ENCODE measurements around the gene DCTN1. TPM values are rescaled to one million over a fixed set of nuclear protein-coding genes. Genes with fewer than 3 reads are reported as not detected.

Gene DCTN1
- total RNA-seq, 4 donors from 2014 or later: 109 to 134 (median 122) TPM

GRCh38 chr2:74364533-74365505, 15.3 kb downstream of the DCTN1 start:
- Histone ChIP-seq H3K4me1 (no peaks in the 10 kb centered on the region), H3K27me3 (no peaks in the 10 kb centered on the region), H3K27ac (no peak overlapping the region), H3K4me3 (no peak overlapping the region), H3K9me3 (no peaks in the 10 kb centered on the region), H3K36me3 (peaks cover 0 to 93% (median 41%) of the 10 kb centered on the region in 4 donors)
- no peak for TF ChIP-seq POLR2A (IDR thresholded peaks at IDR 0.05)
- no peak for TF ChIP-seq EP300 (IDR thresholded peaks at IDR 0.05; ENCODE audit: low read depth)
- TF ChIP-seq CTCF (IDR thresholded peaks at IDR 0.05): no peak
- TF ChIP-seq POLR2AphosphoS5 (IDR thresholded peaks at IDR 0.05): no peak
- 81 to 86% methylated on average over 1 to 8 of the region's 8 CpGs for WGBS, 2 donors (ENCODE audit: low coverage in 1 of 2)
- no peak for DNase-seq
- in situ Hi-C loops (cut with MboI; ENCODE audit: low pct_ligation_motif_present in 1 of 4, low pct_unique_long_range_greater_than_20kb in 1 of 4, low sequenced_read_pairs in 3 of 4): no loop called here
- intact Hi-C loops (cut with DNase I; ENCODE audit: low total_unique reads): no loop called here

DNA sequence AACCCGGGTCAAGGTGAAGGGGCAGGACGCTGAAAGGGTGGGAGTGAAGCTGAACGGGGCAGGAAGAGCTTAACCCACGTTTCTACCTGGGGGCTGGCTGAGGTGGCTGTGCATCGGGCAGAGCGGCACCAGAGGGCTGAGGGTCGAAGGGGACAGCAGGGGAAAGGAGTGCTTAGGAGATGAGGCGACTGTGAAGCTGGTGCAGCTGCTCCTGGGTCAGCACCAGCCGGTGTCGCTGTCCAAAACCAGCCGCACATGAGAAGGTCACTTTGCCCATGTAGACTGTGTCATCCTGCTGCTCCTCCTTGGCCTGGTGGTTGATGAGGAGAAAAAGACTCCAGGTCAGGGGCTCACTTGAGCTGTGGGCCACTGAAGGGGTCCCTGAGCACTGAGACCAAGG, 18.8 kb downstream of the DCTN1 start:
- Histone ChIP-seq H3K4me3 (no peak overlapping the region), H3K9me3 (no peaks in the 10 kb centered on the region), H3K27ac (no peak overlapping the region), H3K36me3 (peaks cover 0 to 62% (median 30%) of the 10 kb centered on the region in 4 donors), H3K27me3 (no peaks in the 10 kb centered on the region), H3K4me1 (no peaks in the 10 kb centered on the region)
- intact Hi-C loops (cut with DNase I; ENCODE audit: low total_unique reads) (no loop called here), in situ Hi-C loops (cut with MboI; ENCODE audit: low pct_ligation_motif_present in 1 of 4, low pct_unique_long_range_greater_than_20kb in 1 of 4, low sequenced_read_pairs in 3 of 4) (no loop called here)
- DNase-seq: no peak
- no peak for TF ChIP-seq POLR2A (IDR thresholded peaks at IDR 0.05)
- TF ChIP-seq EP300 (IDR thresholded peaks at IDR 0.05; ENCODE audit: low read depth): no peak
- TF ChIP-seq CTCF (IDR thresholded peaks at IDR 0.05): no peak
- 91% methylated on average over 11 of the region's 11 CpGs; no CpG with 5 or more reads in 1 of the 2 donors for WGBS, 2 donors (ENCODE audit: low coverage in 1 of 2)

GRCh38 chr2:74357627-74358026, 22.5 kb downstream of the DCTN1 start:
- DNase-seq: no peak
- Histone ChIP-seq H3K36me3 (peaks cover 0 to 27% (median 13%) of the 10 kb centered on the region in 4 donors), H3K27me3 (no peaks in the 10 kb centered on the region), H3K4me1 (no peaks in the 10 kb centered on the region), H3K9me3 (no peaks in the 10 kb centered on the region), H3K27ac (no peak overlapping the region), H3K4me3 (no peak overlapping the region)
- intact Hi-C loops (cut with DNase I; ENCODE audit: low total_unique reads): no loop called here
- in situ Hi-C loops (cut with MboI; ENCODE audit: low pct_ligation_motif_present in 1 of 4, low pct_unique_long_range_greater_than_20kb in 1 of 4, low sequenced_read_pairs in 3 of 4): no loop called here
- no peak for TF ChIP-seq EP300 (IDR thresholded peaks at IDR 0.05; ENCODE audit: low read depth)
- TF ChIP-seq POLR2AphosphoS5 (IDR thresholded peaks at IDR 0.05): no peak

- intact Hi-C loops (cut with DNase I; ENCODE audit: low total_unique reads): no loop called here
- Histone ChIP-seq H3K27me3 (no peaks in the 10 kb centered on the region), H3K4me3 (no peak overlapping the region), H3K36me3 (no peaks in the 10 kb centered on the region), H3K9me3 (no peaks in the 10 kb centered on the region), H3K27ac (no peak overlapping the region), H3K4me1 (no peaks in the 10 kb centered on the region)
- no peak for DNase-seq
- in situ Hi-C loops (cut with MboI; ENCODE audit: low pct_ligation_motif_present in 1 of 4, low pct_unique_long_range_greater_than_20kb in 1 of 4, low sequenced_read_pairs in 3 of 4): loop anchor here in 1 of 4 donors (25.0 kb wide), 1 partner anchor 538 kb away; no protein-coding TSS in a partner anchor
- TF ChIP-seq CTCF (IDR thresholded peaks at IDR 0.05) (no peak), POLR2A (IDR thresholded peaks at IDR 0.05) (no peak), POLR2AphosphoS5 (IDR thresholded peaks at IDR 0.05) (no peak), EP300 (IDR thresholded peaks at IDR 0.05; ENCODE audit: low read depth) (no peak)
- 91 to 95% methylated on average over 4 of the region's 4 CpGs for WGBS, 2 donors (ENCODE audit: low coverage in 1 of 2)
Observed at GRCh38 chr2:74349889-74350288, 30.2 kb downstream of the DCTN1 start.
